HG03060 (cell line): ENCODE data around the gene FOXD2.
"Not testable (repeated sequence)": the region's sequence is repeated elsewhere in the genome, so short reads cannot be mapped to it uniquely, and the experiment has no call there.

Source experiments
- ATAC-seq: cut with Tn5 transposase; IDR thresholded peaks from one replicate; pipeline ENCODE4 v1.9.1; 2021; ENCODE audit warnings: low read depth, moderate number of reproducible peaks; ENCODE audit not compliant: unreplicated experiment

The FOXD2 gene

DNA sequence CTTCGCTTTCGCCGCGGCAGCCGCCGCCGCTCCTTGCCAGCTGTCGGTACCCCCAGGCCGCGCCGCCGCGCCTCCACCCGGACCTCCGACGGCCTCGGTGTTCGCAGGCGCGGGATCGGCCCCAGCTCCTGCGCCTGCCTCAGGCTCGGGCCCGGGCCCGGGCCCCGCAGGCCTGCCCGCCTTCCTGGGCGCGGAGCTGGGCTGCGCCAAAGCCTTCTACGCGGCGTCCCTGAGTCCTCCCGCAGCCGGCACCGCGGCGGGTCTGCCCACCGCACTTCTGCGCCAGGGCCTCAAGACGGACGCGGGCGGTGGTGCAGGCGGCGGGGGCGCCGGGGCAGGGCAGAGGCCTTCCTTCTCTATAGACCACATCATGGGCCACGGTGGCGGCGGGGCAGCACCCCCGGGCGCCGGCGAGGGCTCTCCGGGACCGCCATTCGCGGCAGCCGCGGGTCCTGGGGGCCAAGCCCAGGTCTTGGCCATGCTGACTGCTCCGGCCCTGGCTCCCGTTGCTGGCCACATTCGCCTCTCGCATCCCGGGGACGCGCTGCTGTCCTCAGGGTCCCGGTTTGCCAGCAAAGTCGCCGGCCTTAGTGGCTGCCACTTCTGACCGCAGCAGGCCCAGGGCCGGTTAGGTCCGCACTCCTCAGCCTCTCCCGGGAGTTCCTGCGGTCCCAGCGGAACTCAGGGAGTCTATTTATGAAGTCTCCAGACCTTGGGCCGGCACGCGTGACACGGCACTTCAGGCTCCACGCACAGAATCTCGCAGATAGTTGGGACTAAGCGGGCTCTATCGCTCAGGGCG is 1.4 kb downstream of the FOXD2 start:
- no peak for ATAC-seq

DNA sequence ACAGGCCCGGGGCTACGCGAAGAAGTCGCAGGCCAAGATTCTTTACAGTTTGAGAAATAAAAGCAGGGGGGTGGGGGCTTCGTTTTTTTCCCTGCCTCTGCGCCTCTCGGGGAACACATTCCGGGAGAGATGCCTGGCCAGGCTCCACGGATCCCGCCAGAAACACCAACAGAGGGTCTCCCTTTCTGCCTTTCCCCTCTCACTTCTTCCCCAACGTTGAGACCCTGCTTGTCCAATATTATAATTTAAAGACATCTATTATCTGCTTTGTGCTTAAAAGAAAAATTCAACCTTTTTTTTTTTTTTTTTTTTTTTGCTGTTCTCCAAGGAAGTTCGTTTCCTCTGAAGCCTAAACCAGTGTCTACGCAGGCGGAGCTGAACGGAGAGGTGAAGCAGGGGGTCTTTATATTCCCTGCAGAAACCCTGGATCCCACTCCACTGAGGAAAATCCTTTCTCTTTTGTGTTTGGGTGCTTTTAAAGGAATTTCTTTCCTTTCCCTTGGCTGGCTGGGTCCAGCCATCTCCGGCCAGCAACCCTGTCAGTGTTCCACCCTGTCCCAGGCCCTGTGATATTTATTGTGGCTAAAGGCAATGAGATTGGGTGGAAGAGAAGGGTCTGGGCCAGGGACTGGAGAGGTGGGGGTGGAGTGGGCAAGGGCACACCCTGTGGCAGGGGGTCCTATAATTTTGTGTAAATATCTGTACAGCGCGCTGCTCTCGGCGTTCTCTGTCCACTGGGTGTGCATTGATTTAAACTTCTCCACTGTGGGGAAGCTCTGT is 2.2 kb downstream of the FOXD2 start:
- no peak for ATAC-seq

DNA sequence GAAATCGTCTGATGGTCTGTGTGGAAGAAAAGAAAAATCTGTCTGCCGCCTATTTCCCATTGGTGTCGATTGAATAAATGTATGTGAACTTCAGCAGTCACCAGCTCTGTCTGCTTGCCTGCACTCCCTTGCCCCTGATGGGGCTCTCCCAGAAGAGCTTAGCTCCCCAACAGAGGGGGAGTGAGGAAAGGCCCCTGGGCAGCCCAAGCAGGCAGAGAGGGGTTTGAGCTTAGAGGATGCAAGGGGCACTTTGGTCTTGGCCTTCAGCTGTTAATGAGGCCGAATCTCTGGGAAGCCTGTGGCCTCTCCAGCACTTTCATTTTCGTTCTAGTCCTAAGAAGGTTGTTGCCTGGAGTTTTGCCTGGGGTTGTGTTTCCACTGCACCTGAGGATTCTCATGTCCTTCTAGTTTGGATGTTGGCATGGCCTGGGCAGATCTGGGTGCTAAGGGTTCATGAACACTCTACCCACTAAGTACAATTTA is 2.8 kb downstream of the FOXD2 start:
- no peak for ATAC-seq

DNA sequence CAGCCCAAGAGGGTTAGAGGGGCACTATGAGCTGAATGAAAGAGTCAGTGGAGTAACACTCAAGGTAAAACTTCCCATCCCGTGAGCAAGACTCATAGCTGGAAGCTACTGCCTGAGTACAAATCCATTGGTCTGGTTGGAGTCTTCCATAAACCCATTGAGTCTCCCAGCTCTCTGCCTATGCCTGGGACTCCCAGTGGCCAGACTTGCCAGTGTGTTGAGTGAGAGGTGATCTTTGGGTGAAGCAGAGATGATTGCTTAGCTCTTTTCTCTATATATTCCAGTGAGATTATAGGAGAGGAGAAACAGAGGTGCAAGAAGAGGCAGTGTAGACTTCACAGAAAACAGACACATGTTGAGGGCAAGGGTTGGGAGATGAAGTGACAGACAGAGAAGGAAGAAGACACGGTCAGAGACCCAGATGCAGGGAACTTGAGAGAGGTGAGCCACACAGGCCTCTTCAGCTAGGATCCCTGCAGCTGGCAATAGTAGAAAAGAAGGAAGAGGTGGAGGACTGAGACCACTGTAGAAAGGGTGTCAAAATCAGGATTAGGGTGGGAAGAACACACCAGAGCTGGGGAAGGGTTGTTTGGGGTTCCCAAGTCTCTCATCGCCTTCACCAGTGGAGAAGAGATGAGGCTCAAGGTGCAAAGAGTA is 3.7 kb downstream of the FOXD2 start:
- no peak for ATAC-seq

DNA sequence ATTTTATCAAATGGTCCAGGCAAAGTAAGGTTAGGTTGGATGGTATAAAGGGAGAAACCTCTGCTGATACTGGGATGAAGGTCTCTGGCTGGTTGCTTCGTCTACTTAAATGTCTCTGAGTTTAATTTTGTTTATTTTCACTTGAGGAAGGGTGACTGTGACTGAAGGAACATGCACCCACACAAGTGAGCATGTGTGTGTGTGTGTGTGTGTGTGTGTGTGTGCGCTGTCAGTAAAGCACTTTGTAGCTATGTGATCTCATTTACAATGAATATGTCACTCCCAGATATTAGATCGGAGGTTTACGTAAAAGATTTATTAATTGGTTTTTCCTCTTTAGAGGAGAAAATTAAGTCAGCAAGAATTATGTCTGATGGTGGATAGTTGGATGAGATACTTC is 4.4 kb downstream of the FOXD2 start:
- no peak for ATAC-seq

DNA sequence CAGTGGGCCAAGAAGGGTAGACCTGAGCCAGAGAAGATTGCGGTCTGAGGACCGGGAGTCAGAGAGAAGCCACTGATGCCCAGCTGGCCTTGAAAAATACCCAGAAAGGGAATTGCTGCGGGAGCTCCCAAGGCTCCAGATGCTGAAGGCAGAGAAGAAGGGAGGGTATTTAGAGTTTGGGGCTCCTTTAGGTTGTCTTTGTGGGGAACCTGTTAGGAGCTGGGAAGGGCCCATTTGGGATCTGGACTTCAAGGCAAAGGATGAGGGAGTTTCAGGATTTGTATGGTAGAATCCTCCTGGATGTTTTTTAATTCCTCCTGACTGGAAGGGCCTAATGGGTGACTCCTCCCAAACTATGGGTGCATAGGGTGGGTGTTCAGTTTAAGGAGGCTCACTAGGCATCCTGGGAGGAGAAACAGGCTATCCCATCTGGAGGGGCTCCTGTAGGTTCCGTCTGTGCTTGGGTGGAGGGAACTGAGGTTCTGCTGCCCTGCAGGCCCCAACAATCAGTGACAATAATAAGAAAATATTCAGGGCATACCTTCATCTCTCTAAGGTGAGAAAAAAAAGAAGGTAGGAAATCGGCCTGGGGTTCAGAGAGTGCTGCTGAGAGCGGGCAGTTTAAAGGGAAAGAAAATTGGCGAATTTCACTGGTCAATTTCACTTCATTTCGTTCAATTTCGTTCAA is 5.1 kb downstream of the FOXD2 start:
- ATAC-seq: no peak

DNA sequence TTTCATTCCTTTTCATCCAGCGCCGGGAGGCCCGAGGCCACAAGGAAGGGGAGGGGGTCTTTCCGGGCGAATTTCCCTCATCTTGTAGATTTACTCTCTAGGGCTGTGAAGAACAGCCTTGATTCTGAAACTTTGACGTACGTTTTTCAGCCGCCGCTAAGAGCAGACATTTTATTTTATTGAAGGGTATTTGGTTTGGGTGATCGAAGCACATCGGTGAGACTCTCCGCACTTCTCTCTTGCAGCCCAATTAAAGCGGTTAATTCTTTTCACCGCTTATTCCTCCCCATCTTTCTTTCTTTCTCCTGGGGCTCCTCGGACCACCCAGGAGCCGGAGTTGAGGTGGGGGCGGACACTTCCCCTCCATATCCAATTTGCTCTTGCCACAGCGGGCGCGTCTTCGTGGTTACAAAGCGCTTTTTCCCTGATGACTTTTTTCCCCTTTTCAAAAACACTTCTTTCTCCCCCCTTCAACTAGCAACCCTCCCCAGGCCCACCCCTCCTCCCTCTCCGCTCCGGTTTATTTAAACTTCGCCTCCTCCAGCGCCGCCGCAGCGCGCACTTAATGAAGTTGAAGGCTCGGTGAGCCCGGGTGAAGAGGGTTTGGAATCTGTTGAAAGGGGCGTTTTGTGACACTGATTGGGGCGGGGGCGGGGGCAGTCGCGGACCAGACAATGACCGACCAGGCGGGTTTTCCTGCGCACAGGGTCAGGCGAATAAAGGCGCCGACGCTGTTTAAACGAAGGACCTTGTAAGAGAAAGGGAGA is 5.9 kb downstream of the FOXD2 start:
- no peak for ATAC-seq

DNA sequence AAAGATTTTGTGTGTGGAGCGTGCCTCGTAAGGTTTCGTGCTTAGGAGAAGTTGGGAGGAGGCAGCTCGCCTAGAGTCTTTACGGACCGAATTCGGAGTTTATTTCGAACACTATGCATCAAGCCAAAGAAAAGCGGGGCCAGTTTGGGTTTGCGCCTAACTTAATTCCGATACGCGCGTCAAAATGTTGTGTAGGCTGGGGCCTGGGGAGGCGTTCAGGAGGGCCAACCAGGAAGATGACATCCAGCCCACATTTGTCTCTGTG is 6.4 kb downstream of the FOXD2 start:
- ATAC-seq: no peak

DNA sequence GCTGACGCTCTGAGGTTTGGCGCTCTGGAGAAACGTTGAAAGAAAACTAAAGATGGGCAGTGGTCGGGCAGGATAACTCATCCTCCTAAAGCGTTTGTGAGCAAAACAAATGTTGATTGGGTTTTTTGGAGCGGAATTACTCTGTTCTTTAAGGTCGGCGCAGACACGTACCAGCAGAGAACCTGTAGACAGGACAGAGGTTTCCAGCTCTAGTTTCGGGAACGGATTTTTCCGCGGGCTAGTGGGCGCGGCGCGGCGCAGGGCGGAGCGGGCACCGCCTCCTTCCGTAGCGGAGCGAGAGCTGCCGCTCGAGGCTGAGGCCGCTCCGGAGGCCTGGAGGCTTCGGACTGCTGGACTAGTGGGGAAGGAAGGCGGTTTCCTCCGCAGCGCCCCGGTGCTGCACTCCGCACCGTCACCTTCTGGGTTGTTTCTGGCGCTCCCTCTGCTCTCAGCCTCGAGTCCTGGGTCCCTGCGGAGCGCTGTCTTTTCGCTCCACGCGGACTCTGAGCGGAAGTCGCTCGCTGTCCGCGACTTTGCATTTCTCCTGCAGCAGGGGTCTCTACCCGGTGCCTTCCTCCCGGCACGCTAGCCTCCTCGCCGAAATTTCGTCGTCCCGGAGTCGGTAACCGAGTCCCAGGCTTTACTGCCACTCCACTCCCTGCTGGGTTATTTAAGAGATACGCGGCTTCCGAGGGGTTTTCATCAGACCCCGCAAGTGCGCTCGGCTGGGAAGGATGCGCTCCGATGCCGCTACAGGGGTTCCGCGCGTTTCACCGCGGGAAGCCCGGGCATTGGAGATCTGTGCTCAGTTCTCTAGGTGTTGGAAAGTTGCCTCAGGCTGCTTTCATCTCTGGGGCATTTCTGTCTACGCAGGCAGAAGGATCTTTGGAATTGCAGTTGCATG is 7.0 kb downstream of the FOXD2 start:
- no peak for ATAC-seq

DNA sequence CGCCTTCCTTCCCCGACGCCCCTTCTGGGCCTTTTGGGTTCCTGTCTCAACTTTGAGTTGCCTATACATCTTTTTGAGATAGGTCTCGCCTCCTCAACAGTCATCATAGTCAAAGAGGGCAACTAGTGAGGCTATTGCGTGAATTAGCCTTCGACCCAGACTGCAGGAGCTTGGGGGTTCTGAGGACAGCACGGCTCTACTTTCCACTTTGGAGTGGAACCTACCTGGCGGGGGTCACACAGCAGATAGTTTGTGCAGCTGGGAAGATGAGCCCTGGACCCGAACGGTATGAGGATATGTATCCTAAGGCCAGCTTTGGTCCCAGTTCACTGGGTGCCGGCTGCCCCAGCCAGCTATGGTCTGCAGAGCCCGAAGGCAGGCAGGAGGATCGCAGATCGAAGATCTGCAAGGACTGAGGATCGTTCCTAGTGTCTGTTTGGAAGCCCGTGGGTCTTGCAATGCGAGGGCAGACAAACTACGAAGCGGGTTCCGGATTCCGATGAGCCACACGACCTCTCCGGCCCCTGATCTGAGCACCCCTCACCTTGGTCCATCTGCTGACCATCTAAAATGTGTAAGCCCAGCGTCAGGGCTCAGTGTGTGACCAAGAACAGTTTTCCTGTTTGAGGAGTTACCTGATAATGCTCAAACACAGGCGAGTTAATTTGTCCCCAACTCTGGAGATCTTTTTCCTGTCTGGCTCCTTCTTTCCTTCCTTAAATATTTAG is 8.1 kb downstream of the FOXD2 start:
- ATAC-seq: no peak

DNA sequence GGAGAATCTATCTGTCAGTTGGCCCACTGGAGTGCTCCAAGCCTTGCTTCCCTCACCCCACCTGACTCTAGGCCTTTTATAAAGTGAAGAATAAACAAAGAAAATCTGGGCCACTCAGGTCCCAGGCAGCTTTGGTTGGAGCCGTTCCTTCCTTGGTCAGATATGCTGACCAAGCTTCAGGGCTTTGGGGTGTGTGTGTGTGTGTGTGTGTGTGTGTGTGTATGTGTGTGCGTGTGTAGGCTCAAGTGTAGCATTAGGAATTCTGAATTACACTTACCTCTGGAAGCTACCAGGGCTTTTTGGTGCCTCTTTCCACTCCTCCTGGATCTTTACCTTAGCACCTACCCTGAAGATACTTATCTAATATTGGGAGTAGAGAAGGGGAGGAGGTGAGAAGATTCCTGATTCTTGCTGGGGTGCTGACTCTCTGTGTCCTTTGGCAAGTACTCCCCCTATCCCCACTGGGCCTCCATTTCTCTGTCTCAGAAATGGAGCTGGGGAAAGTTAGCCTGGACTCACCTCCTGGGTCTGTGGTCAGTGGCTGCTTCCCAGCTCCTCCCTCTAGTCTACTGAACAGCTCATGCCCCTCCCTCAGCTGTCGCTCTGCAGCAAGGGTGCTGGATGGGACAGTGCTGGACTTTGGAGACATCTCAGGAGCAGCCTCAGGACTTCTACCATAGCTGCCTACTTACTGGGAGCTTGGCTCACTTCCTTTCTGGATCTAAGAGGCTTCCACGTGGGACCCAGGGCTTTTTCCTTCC is 10.8 kb downstream of the FOXD2 start:
- ATAC-seq: no peak

DNA sequence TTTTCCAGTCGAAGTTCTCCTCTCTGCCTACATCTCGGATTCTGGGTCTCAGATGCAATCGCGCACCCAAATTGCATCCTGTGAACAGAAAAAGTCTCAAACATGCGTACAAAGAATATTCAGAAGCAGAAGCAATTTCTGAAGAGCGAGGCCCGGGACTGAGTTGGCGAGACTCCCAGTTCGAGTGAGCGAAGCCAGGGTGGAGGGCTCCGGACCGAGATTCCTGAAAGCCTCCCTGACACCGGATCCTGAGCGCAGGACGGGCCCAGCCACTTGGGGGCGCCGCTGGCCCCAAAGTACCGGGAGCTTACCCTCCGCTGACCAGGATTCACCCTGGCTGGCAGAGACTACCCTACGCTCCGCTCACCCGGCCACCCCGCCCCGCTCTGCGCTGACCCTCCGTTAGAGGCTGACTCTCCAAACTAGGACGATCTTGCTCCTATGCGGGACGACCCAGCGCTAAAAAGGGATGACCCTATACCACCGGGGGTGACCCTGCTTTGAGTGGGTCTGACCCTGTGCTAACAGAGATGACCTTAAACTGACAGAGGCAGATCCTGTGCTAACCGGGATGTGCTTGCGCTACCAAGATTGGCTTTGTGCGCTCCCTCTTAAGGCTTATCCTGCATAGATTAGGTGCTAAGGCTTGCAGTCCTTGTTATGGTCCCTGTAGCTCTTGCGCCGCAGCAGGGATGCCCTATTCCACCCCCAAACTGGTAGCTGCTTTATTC is 12.1 kb downstream of the FOXD2 start:
- no peak for ATAC-seq

DNA sequence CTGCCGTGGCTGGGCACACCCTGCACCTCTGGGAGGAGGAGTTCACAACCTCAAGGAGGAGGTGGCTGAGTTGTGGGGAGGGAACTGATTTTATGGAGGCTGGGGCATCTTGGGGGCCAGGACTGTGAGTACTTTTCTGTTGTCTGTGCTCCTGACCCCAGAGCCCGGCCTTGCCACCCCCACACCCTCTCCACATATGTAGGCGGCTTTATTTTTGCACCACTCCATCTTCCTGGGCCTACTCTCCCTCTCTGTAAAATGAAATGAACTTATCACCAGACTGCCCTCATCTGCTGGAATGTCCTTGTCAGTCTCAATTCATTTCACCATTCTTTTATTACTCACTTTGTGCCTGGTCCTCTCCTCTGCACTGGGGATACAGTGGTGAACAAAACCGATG is 12.8 kb downstream of the FOXD2 start:
- no peak for ATAC-seq

DNA sequence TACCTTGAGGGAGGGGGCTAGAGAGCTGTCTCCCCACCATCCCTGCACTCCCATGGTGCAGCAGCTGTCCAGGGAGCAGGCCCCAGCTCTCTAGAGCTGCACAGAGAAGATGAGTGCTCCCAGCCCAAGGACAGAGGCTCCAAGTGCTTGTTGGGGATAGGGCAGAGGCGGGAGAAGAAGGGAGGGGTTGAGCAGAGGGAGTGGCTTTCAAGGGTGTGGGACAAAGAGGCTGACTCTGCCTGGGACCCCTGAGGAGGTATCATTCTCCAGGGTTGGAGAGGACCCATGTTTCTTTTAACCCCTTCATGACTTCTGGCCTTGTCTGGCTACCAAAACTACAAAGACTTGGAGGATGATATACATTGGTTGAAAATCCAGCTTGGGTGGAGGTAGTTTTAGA is 14.6 kb downstream of the FOXD2 start:
- no peak for ATAC-seq

DNA sequence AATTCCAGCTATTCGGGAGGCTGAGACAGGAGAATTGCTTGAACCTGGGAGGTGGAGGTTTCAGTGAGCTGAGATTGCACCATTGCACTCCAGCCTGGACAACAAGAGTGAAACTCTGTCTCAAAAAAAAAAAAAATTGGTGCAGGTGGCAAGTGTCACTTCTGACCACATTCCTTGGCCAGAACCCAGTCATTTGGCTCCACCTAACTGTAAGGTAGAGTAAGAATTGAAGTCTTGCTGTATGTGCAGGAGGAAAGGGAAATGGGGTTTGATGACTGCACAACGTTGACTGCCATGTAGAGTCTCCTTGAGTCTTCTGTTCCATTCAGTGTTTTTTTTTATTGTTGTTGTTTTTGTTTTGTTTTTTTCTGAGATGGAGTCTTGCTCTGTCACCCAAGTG is 16.1 kb downstream of the FOXD2 start:
- ATAC-seq: not testable (repeated sequence)

DNA sequence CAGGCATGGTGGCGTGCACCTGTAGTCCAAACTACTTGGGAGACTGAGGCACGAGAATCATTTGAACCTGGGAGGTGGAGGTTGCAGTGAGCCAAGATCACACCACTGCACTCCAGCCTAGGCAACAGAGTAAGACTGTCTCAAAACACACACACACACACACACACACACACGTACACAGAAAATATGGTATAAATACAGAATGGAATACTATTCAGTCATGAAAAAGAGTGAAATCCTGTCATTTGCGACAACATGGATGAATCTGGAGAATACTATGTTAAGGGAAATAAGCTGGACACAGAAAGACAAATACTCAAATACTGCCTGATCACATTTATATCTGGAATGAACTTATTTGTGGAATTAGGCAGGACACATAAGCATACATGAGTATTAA is 18.4 kb downstream of the FOXD2 start:
- ATAC-seq: no peak

DNA sequence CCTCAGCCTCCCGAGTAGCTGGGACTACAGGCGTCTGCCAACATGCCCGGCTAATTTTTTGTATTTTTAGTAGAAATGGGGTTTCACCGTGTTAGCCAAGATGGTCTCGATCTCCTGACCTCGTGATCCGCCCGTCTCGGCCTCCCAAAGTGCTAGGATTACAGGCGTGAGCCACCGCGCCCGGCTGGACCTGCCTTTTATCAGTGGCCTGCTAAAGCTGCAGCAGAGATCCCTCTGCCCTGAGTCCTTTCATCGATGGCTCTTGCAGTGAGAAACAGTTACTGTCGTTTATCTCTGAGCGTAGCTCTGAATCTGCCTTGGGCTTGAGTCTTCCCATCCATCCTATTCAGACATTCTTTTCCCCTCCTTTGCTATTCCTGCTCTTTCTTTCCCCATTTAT is 19.7 kb downstream of the FOXD2 start:
- ATAC-seq: not testable (repeated sequence)
